NOMO-1 treated with DMSO at 0.1 percent for 48 hours (cell line): ENCODE data around the gene LRP1-AS.
A peak's percentile ranks its signal among the peaks of the same experiment; 100 is the strongest.

ENCODE experiments used
- DNase-seq: peaks from one replicate; lab custom pipeline; 2025; ENCODE audit not compliant: unreplicated experiment; lab: John Stamatoyannopoulos, UW

LRP1-AS gene

DNA sequence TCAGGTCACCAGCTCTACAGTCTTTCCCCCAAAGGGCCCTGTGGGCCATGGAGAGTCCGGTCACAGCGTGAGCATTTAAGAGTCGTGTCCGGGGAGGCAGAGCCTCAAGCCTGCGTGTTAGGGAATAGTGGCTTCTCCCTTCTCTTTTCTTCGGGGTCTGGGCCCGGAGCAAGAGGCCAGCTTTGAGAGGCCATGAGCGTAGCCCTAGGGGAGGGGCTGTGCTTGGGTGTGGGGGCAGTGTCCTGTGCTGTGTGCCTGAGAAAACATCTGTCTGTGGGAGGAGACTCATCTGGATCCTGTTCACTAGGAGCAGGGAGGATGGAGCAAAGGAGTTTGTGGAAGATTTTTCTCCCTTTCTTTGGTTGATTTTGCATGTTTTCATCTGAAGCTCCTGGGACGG is 5.3 kb downstream of the LRP1-AS start:
- no peak for DNase-seq

DNA sequence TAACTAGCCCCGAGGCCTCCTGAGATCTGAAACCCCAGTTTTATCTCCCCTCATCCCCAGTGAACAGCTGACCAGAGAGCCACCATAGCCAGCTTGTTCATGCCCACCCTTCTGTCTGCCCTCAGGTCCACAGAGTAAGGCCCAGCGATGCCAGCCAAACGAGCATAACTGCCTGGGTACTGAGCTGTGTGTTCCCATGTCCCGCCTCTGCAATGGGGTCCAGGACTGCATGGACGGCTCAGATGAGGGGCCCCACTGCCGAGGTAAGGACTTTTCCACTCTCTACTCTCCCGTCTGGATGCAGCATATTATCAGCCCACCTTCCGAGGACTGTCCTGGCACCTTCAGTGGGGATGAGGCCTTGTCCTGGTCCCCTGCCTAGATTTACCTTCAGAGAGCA is 6.2 kb downstream of the LRP1-AS start:
- DNase-seq = no peak

DNA sequence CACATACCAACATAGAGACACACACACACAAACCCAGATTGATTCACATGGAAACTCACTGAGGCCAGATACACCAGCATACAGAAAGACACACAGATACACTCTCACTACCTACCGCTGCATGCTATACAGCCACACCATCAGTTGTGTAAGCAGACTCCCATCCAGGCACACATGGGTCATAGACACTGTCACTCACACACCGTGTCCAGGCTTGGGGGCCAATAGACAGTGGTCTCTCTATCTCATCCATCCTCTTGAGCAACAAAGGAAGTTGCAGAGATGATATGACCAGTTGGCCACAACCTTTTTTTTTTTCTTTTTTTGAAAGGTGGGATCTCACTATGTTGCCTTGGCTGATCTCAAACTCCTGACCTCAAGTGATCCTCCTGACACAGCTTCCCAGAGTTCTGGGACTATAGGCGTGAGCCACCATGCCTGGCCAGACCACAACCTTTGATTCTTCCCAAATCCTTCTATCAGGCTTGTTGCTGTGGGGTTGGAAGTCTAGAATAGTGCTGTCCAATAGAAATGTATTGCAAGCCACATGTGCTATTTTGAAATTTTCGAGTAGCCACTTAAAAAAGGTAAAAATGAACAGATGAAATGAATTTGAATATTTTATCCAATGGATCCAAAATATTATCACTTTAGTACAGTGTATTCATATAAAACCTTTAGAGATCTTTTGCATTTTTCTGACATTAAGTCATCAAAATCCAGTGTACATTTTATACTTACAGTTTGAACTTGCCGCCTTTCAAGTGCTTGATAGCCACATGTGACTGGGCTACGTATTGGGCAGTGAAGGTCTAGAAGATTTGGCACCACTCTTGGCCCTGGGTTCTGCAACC is 7.4 kb downstream of the LRP1-AS start:
- peak; percentile 61 for DNase-seq

DNA sequence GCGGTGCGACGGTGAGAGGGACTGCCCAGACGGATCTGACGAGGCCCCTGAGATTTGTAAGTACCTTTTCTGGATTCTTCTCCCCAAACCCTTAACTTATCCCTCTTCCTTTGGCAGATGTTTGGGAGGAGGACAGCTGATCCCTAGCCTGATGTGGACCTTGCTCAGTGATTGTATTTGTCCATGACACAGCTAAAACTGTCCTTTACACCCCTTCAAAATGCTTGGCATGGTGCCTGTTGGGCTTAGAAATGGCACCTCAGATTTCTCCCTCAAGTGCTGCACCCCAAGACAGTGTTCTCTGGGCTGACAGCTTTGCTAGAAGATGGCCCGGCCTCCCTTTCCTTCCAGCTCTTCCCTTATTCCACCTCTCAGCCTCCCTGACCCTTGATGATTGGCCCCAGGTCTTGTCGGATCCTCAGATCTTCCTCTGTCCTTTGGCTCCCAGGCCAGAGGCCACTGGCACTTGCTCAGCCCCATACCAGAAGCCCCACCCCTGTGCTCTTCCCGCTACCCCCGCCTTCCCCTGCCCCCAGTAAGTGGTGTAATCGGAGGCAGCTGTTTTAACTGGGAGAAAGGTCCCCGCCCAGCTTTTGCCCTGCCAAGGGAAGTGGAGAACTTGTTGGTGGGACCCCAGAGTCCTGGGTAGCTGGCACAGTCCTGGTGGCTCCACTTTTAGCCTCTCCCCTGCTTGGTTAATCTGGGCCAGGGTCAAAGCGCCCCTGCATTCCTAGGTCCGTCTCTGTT is 8.7 kb downstream of the LRP1-AS start:
- peak; percentile 37 for DNase-seq

DNA sequence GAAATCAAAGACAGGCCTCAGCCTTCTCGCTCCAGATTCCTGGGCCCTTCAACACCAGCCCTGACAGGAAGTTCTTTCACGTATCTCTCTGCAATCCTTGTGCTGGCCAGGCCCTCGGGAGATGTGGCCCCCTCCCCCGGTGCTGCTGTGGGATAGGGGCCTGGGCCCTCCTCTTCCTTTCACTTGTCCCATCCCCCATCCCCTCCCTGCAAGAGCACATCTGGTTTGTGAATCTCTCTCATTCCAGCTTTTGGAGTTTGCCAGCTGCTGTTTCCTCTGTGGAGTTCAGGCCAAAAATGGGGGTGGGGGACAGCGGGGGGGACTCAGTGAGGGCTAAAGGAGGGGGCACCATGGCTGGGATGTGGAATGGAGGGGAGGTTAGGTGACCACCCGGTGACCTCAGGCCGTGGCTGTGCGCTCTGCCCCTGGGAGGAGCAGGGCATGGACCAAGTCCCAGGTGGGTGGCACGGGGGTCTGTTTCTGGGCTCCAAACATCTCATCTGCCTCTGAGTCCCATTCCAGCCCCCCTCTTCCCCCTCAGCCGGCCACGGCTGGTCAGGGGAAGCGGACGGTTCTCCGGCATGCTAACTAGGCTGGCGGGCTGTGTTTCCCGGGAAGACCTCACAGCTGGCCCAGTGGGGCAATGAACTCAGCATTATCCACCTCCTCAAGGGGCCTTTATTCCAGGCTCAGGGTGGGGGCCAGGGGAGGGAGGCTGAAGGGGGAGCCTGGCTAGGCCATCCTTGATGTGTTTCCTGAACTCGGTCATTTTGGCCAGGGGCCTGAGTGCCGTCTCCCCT is 11.7 kb downstream of the LRP1-AS start:
- no peak for DNase-seq

DNA sequence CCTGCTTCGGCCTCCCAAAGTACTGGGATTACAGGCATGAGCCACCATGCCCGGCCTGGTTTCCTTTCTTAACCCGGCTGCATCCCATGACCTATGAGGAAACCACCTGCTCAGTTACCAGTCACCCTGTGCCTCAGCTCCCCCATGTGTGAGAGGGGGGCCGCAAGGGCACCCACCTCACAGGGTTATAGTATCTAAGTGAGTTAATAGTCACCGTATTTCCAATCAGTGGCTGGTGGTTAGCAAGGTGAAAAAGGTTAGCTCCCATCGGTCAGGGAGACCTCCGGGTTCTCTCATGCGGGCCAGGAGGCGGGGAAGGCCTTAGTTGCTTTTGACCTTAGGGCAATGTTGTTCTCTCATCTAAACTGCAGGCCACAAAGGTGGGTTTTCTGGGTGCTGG is 12.5 kb downstream of the LRP1-AS start:
- DNase-seq = no peak

DNA sequence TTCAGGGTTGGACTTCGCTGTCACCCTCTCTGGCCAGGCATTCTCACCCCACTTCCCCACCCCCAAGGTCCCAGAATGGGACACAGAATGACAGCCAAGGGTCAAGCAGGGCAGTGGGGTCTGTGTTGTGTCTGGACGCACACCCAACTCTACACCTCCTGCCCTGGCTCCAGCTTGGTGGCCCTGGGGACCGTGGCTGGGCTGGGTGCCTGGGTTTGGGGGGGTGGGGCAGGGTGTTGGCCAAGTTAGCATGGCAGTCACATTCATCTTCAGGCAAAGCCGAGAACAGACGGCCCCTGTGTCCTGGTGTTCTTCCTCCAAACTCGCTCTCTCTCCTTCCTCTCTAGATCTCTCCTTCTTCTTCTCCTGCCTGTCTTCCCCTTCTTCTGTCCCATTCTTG is 13.5 kb downstream of the LRP1-AS start:
- no peak for DNase-seq

DNA sequence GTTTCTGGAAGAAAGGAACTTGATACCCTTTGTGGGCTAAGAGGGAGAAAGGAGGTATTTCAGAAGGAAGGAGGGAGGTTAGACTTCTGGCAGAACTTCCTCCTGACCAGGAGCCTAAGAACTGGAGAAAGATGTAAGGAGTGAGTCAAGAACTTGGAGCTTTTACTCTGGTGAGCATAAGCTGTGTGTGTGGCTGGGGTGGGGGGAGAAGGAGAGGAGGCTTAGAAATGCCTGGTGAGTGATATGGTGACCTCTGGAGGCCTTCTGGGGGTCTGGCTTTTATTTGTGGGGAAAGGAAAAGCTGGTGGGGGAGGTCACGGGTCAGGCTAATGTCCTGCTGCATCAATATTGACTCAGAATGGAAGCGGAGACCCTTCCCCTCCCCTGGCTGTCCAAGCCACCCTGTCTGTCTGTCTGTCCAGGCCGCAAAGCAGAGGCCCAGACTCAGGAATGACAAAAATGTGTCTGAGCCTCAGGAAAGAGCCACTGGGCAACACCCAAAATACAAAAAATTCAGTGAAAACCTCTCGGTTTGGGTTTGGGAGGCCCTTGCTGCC is 14.3 kb downstream of the LRP1-AS start:
- DNase-seq = no peak

DNA sequence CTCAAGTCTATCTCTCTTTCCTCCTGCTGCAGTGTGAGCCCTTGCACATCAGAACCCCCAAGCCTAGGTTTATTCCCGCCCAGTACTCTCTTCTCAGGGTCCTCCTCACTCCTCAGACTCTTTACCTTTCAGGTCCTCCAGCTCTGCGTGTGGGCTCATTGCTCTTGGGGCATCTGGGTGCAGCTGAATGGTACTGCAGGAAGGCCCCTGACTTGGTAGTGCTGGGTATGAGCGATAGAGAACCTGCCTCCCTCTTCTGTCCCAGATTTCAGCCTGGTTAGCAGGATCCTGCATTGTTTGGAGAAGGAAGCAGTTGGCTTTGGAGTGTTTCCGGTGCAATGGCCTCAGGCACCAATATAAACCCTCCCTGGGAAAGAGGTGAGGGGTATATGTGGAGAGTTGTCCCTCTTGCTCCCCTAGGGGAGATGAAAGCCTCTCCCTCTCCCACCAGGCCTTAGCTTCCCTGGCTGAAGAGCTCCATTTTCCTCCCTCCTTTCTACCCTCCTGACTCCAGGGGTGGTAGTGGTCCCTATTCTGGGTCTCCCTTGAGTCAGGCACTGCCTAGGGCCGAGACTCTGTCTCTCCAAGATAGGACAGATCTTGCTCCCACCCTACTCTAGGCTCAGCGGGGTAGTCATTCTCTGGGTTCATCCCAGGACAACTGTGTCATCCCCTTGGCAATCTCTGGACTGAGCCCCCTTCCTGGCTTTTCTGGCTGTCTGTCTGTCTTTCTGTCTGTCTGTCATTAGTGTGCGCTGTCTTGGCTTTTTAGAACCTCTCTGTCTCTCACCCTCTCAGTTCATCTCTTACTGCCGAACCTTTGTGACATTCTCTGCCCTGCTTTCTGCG is 15.3 kb downstream of the LRP1-AS start:
- DNase-seq = no peak

DNA sequence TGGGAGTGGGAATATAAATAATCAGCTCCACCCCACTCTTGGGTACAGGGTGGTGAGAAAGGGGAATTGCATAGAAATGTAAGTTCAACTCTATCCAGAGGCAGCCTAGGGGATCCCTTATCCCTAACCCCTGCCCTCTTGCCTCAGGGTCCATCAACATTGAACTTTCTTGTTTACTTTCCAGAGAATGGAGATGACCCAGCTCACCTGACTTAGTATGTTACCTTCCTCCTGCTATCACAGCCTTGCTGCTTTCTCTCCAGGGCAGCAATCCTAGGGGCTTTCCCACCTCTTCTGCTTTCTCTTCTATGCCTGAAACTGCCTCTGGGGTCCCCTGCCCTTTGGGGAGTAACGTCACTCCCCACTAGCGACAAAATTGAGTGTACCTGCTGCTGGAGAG is 16.5 kb downstream of the LRP1-AS start:
- DNase-seq = no peak

DNA sequence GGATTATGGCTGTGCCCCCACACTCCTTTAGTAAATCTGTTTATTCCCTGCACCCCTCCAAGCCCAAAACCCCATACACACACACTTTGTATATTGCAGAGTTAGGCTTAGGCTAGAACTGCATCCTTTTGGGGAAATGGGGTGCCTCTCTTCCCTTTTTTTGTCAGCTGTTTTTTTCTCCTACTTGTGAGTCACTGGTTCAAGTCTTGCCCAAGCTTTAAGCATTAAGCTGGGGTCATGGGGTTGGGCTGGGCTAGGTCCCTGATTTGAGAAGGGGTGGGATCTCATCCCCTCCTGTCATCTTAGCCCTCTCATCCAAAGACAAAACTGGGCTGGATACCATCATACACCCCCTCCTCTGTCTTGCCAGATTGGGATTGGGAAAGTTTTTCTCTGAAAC is 17.5 kb downstream of the LRP1-AS start:
- DNase-seq = peak; percentile 73

DNA sequence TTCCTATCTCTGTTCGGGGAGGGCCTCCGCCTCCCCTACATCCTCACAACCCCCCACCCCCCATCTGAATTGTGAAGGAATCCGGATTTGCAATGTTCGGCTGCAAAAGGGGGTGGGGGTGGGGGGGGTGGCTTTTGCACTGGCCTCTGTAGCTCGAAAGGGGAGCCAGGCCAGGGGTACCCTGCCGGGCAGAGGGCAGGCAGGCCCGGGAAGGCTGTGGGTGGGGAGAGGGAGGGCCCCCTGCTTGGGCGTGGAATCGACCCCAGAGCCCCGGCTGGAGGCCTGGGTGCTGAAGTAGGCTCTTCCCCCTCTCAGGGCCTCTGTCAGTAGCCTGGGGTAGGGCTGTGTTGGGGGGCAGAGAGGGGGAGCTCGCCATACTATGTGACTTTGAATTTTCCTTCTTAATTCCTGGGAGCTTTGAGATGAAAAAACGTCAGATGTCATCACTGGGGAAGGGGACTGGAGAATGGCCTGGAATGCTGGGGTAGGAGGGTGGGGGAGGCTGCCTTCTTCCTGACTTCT is 18.0 kb downstream of the LRP1-AS start:
- no peak for DNase-seq

DNA sequence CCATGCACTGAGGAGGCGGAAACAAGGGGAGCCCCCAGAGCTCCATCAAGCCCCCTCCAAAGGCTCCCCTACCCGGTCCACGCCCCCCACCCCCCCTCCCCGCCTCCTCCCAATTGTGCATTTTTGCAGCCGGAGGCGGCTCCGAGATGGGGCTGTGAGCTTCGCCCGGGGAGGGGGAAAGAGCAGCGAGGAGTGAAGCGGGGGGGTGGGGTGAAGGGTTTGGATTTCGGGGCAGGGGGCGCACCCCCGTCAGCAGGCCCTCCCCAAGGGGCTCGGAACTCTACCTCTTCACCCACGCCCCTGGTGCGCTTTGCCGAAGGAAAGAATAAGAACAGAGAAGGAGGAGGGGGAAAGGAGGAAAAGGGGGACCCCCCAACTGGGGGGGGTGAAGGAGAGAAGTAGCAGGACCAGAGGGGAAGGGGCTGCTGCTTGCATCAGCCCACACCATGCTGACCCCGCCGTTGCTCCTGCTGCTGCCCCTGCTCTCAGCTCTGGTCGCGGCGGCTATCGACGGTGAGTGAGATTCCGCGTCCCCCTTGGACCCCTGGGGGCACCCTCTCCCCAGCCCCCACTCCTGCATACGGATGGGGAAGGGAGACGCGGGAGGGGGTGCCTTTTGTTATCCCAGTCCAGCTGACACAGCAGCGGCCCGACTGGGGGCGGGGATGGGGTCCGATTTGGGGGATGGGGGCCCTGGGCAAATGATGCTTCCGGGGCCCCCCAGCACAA is 18.7 kb downstream of the LRP1-AS start:
- DNase-seq = no peak

DNA sequence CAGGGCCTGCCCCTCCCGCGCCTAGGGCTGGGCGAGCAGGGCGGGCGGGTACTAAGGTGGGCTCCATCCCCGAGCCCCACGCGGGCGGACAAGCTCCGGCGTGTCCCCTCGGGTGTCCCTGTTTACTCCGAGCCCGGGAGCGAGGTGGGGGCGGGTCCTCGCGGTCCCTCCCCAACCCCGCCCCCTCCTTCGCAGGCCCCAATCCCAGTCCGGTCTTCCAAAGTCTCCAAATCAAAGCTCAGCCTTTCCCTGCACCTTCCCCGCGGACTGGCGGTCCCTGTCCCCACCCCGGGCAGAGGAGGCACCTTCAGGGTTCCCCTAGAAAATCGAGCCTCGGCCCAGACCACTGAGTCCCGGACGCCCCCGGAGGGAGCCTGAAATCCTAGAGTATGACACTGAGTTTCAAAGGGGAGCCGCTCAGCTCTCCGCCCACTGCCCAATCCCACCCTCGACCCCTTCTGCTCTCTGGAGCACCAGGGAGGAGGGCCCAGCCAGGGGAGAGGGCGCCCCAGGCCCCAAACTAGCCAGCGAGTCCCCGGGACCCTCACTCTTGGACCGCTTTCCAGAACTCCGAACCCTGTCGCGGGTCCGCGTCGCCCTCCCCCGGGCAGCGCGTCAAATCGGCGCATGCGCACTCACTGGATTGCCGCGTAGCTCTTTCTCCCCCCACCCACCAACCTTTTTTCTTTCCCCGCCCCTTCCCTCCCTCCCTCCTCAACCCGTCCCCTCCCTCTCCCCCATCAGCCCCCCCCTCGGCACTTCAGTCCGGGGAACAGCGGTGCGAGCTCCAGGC is 19.5 kb downstream of the LRP1-AS start, which contains the start of gene LRP1:
TSS of gene LRP1 (plus strand) at position 758 of the 793 bp plus-strand sequence. CDS start 482 bp downstream, outside the sequence.
- peak; percentile 36 for DNase-seq

DNA sequence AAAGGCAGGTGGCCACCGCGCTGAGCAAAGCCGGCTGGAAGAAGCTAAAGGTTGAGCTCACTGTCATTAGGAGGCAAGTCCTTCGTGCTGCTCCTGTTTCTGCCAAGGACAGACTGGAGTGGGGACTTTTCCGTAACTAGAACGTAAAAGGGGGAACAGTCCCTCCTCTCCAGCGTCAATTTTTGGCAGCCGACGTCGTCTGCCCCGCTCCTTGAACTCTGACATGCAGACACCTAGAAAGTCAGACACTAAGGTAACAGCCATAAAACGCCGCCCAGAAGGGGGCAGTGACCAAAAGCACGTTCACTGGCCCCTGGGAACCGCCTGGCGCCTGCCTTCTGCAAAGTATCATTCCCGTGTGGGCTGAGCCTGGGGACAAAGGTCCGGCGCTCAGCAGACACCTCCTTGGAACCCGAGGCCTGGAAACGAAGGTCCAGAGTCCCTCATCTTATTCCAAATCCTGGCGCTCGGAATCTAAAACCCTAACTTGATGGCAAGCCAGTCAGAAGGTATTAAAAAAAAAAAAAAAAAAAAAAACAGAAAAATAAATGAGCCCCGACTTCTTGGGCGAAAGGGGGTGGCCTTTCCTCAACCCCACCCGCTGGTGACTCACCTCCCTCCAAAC is 20.2 kb downstream of the LRP1-AS start:
- DNase-seq = peak; percentile 32

DNA sequence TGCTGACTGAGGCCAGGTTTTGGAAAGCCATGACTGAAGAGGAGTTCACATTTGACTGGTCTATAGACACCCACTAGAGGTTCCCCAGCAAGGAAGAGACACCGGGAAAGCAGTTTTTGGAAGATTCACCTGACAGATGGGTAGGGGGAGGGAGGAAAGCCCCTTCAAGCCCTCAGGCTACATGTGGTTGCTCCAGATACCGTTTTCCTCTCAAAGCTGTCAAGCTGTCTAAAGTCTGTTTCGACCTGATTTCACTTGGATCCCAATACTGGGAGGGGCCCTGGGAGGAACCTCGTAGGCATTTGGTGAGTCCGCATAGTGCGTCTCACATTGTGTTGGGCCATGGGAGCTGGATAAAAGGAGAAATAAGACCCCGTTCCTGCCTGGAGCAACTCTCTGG is 20.9 kb downstream of the LRP1-AS start:
- DNase-seq = no peak

DNA sequence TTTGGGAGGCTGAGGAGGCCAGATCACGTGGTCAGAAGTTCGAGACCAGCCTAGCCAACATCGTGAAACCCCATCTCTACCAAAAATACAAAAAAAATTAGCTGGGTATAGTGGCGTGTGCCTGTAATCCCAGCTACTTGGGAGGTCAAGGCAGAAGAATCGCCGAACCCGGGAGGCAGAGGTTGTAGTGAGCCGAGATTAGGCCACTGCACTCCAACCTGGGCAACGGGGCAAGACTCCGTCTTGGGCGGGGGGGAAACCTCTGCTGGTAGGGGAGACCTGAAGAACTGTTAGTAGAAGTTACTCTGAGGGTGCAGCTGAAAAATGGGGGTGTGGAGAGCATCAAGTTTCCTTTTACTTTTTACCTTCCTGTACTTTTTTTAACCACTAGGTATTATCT is 21.4 kb downstream of the LRP1-AS start:
- no peak for DNase-seq

DNA sequence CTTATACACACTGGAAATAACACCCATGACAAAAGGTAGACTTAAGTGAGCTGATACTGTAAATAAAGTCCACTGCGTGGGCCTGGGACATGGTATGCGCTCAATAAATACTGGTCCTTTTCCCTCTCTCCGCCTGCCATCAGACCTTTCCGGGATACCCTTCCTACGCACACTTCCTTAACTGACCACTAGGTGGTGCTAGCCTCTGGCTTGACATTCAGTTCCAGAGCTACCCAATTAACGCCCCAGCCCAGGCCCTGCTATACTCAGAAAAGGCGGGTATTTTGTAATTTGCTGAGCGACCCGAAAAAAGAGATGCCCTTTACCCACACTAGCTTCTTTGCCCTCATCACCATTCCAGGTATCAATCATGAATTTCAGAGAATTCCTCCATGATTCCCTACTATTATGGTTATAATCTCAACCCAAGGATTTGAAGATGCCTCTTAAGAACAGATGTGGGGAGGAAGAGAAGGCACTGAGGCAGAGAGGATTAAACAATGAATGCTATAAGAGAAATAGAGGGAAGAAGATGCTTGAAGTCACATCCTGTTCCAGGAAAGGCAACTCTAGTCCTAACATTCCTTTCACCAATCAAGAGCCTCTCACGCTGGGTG is 23.1 kb downstream of the LRP1-AS start:
- DNase-seq = peak; percentile 79
